A549 (cell line): Measurements from ENCODE around the gene SNX3. TPM values are rescaled to one million over a fixed set of nuclear protein-coding genes. Genes with fewer than 3 reads are reported as not detected.
A peak's percentile ranks its signal among the peaks of the same experiment; 100 is the strongest.
"Not testable (repeated sequence)": the region's sequence is repeated elsewhere in the genome, so short reads cannot be mapped to it uniquely, and the experiment has no call there.

Experiments
- ATAC-seq, 2 experiments: fragments of 200-7000 bp in 1 of 2; fragments of >200 bp in 1 of 2; cut with Nextera tagmentation in 1 of 2; cut with Tn5 transposase in 1 of 2; 3 replicates each; pipeline versions ENCODE4 v1.8.0 to v1.9.1; 2018 to 2020; ENCODE audit warnings: mild to moderate bottlenecking in 1 of 2, moderate library complexity in 1 of 2
- CTCF ChIA-PET: fragments of 300-600 bp; sonication (Branson Sonifier 250); formaldehyde crosslinking; extraction: SDS; loops from one replicate; lab custom pipeline; 2021; ENCODE audit warnings: antibody characterized with exemption, inconsistent platforms; lab: Yijun Ruan, JAX
- POLR2A ChIA-PET: fragments of 350-600 bp; formaldehyde crosslinking; extraction: SDS; loops from one replicate; lab custom pipeline; 2021; ENCODE audit warnings: antibody characterized with exemption, inconsistent platforms; lab: Yijun Ruan, JAX
- DNase-seq, 2 experiments: peaks; one replicate each; pipeline versions ENCODE4 v3.0.0 to v3.0.0-alpha.2; 2011 to 2016; ENCODE audit warnings: low read depth in 1 of 2, low spot score in 1 of 2
- FAIRE-seq: peaks from 2 replicates; lab custom pipeline; 2011; peaks lifted over from hg19 to GRCh38; lab: Jason Lieb, UNC
- H3K27ac ChIP-seq, 2 experiments: fragments of >200 bp; sonication (Bioruptor Twin); formaldehyde crosslinking; 3 replicates each; pipeline ENCODE4 v1.5.1; 2016 to 2017
- H3K4me1 ChIP-seq: fragments of >200 bp; sonication (Bioruptor Twin); formaldehyde crosslinking; 3 replicates; pipeline ENCODE4 v1.6.1; 2016
- H3K4me2 ChIP-seq: fragments of >200 bp; sonication (Bioruptor Twin); formaldehyde crosslinking; 3 replicates; pipeline ENCODE4 v1.6.1; 2016
- H3K4me3 ChIP-seq: fragments of >200 bp; sonication (Bioruptor Twin); formaldehyde crosslinking; 3 replicates; pipeline ENCODE4 v1.5.1; 2016
- H3K9me3 ChIP-seq: fragments of >200 bp; sonication (Bioruptor Twin); formaldehyde crosslinking; 3 replicates; pipeline ENCODE4 v1.6.1; 2016
- BCL3 ChIP-seq: fragments of >200 bp; sonication (Bioruptor Twin); formaldehyde crosslinking; IDR thresholded peaks from 3 replicates; pipeline ENCODE4 v1.6.1; 2016
- CEBPB ChIP-seq, 2 experiments: fragments of >200 bp in 1 of 2; sonication (Bioruptor Twin) in 1 of 2; formaldehyde crosslinking in 1 of 2; IDR thresholded peaks; 2 replicates each; pipeline ENCODE4 v1.6.1; 2012 to 2016
- CHD4 ChIP-seq: fragments of 200-600 bp; sonication (generic); IDR thresholded peaks from 2 replicates; pipeline ENCODE4 v1.6.1; 2016; ENCODE audit warnings: antibody characterized with exemption, mild to moderate bottlenecking, borderline replicate concordance
- EHF ChIP-seq: fragments of 250-450 bp; sonication (Bioruptor Pico); IDR thresholded peaks from 2 replicates; pipeline ENCODE4 v1.5.0; 2020; ENCODE audit warnings: mild to moderate bottlenecking
- ESRRA ChIP-seq: fragments of 150-350 bp; IDR thresholded peaks from 2 replicates; pipeline ENCODE4 v1.6.1; 2014; ENCODE audit warnings: mild to moderate bottlenecking, low read length, borderline replicate concordance
- FOSB ChIP-seq: fragments of 250-450 bp; sonication (Bioruptor Pico); IDR thresholded peaks from 2 replicates; pipeline ENCODE4 v1.5.0; 2020; ENCODE audit warnings: mild to moderate bottlenecking, moderate library complexity
- FOXS1 ChIP-seq: fragments of 250-450 bp; sonication (Bioruptor Pico); IDR thresholded peaks from 2 replicates; pipeline ENCODE4 v1.5.0; 2020; ENCODE audit warnings: mild to moderate bottlenecking, moderate library complexity
- GATA3 ChIP-seq: IDR thresholded peaks from 2 replicates; pipeline ENCODE4 v1.6.1; 2012; ENCODE audit warnings: borderline replicate concordance
- JUN ChIP-seq, 2 experiments: fragments of >200 bp; sonication (Bioruptor Twin); formaldehyde crosslinking; IDR thresholded peaks; 2 replicates in 1 of 2; 3 replicates in 1 of 2; pipeline ENCODE4 v1.6.1; 2016 to 2017
- JUNB ChIP-seq: fragments of >200 bp; sonication (Bioruptor Twin); formaldehyde crosslinking; IDR thresholded peaks from 2 replicates; pipeline ENCODE4 v1.6.1; 2016
- KDM1A ChIP-seq: fragments of 200-600 bp; sonication (generic); IDR thresholded peaks from 2 replicates; pipeline ENCODE4 v1.6.1; 2016; ENCODE audit warnings: low read depth, mild to moderate bottlenecking
- KDM5A ChIP-seq: fragments of 200-600 bp; sonication (generic); IDR thresholded peaks from 2 replicates; pipeline ENCODE4 v1.6.1; 2016; ENCODE audit warnings: antibody characterized with exemption, mild to moderate bottlenecking
- MAFK ChIP-seq: fragments of 450-650 bp; IDR thresholded peaks from 2 replicates; pipeline ENCODE4 v1.6.1; 2014; ENCODE audit not compliant: partially characterized antibody
- MAX ChIP-seq: IDR thresholded peaks from 2 replicates; pipeline ENCODE4 v1.6.1; 2012
- MAZ ChIP-seq: fragments of 150-350 bp; IDR thresholded peaks from 2 replicates; pipeline ENCODE4 v1.6.1; 2014; ENCODE audit warnings: antibody characterized with exemption, low read depth, low read length, borderline replicate concordance
- NR3C1 ChIP-seq: fragments of >200 bp; sonication (Bioruptor Twin); formaldehyde crosslinking; IDR thresholded peaks from 3 replicates; pipeline ENCODE4 v1.6.1; 2017
- PBX3 ChIP-seq: IDR thresholded peaks from 2 replicates; pipeline ENCODE4 v1.6.1; 2012
- PHF8 ChIP-seq: fragments of 200-600 bp; sonication (generic); IDR thresholded peaks from 2 replicates; pipeline ENCODE4 v1.6.1; 2016; ENCODE audit warnings: low read depth, mild to moderate bottlenecking, antibody characterized with exemption, moderate library complexity, borderline replicate concordance
- POLR2A ChIP-seq: IDR thresholded peaks from 2 replicates; pipeline ENCODE4 v1.6.1; 2012; ENCODE audit warnings: mild to moderate bottlenecking, low read length
- RAD21 ChIP-seq, 2 experiments: fragments of >200 bp in 1 of 2; sonication (Bioruptor Twin) in 1 of 2; formaldehyde crosslinking in 1 of 2; IDR thresholded peaks in 1 of 2; conservative IDR thresholded peaks in 1 of 2; 2 replicates in 1 of 2; 3 replicates in 1 of 2; pipeline ENCODE4 v1.6.1; 2012 to 2018; ENCODE audit warnings: inconsistent platforms in 1 of 2
- RARB ChIP-seq: fragments of 250-450 bp; sonication (Bioruptor Pico); IDR thresholded peaks from 2 replicates; pipeline ENCODE4 v1.8.0; 2021; ENCODE audit warnings: mild to moderate bottlenecking, moderate library complexity
- REST ChIP-seq: fragments of 200-600 bp; sonication (generic); IDR thresholded peaks from 2 replicates; pipeline ENCODE4 v1.6.1; 2016; ENCODE audit warnings: antibody characterized with exemption, mild to moderate bottlenecking, moderate library complexity
- SMC3 ChIP-seq: fragments of >200 bp; sonication (Bioruptor Twin); formaldehyde crosslinking; IDR thresholded peaks from 3 replicates; pipeline ENCODE4 v1.6.1; 2018; ENCODE audit warnings: inconsistent platforms
- TP53 ChIP-seq: fragments of 250-450 bp; sonication (Bioruptor Pico); IDR thresholded peaks from 2 replicates; pipeline ENCODE4 v1.5.0; 2021; ENCODE audit warnings: mild to moderate bottlenecking, moderate library complexity
- WGBS: methylation state at CpG from one replicate; pipeline ENCODE4 v1.1.6; 2017; ENCODE audit errors: missing lambda C conversion rate; 5-methylcytosine and 5-hydroxymethylcytosine counted together
- polyA minus RNA-seq: library from RNA; depleted of rRNA, polyadenylated mRNA; stranded (reverse); fragments of >200 nt; gene quantifications from 2 replicates; pipeline ENCODE4 v1.2.3, GENCODE V29; 2011; rRNA and poly(A)+ RNA removed
- polyA plus RNA-seq, 4 experiments: library from polyadenylated mRNA; depleted of rRNA in 3 of 4; stranded (reverse); fragments of >200 nt; fragmentation: RNase III in 1 of 4; extraction: RNeasy Plus Mini Kit Qiagen cat#74134 plus additional on column Dnase treatment in 1 of 4; gene quantifications; 2 replicates in 3 of 4; 3 replicates in 1 of 4; pipeline ENCODE4 v1.2.3, GENCODE V29; 2011 to 2017
- TF ChIP-seq, protein P1 (sequence below): fragments of 150-350 bp; IDR thresholded peaks from 2 replicates; pipeline ENCODE4 v1.6.1; 2014; ENCODE audit warnings: low read depth, mild to moderate bottlenecking, low read length

SNX3 gene
- polyA plus RNA-seq (2011; rRNA removed) (214 and 216 TPM in 2 replicates), polyA plus RNA-seq (2017; fragmentation: RNase III; extraction: RNeasy Plus Mini Kit Qiagen cat#74134 plus additional on column Dnase treatment) (102 to 111 TPM (median 106 TPM) in 3 replicates), polyA minus RNA-seq (27.4 and 30.0 TPM in 2 replicates)
- polyA plus RNA-seq (2012; cell fraction: cytosol; rRNA removed), result 64.7 and 65.6 TPM in 2 replicates
- 16.6 and 28.6 TPM in 2 replicates for polyA plus RNA-seq (2012; cell fraction: nucleus; rRNA removed)

DNA sequence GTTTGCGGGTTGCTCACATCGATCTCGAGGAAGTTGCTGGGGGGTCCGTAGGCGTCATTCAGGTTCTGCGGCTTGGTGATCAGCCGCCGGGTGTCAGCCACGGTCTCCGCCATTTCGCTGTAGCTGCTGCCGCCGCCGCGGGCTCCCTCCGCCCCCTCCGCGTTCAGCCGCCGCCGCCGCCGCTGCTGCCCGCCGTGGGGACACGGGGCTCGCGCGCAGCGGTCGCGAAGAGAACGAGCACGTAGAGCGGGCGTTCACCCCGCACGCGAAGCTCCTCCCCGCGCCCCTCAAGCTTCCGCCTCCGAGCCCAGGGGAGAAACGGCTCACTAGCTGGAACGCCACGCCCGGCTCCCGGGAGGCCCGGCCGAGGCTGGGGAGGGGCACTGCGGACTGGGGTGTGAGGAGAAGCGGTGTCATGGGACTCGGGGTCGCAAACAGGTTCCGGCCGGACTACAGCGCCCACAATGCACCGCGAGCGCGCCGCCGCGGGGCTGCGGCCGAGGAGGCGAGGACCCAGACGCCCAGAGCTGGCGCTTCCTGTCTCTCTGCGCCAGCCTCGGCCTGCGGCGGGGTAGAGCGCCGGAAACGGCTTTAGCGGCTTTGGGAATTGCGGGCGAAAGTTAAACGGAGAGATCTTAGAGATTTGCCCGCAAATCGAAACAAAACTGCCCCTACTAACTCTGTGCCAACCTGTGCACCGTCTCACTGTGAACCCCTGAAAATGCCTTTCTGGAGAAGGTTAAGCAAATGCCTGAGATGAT lies at the start of gene SNX3:
Gene SNX3, minus strand, starts transcription at position 232 of the 761 bp plus-strand sequence. Its CDS starts 119 bp downstream, at position 113.
- Histone ChIP-seq H3K4me2 (peak within 1 kb of the TSS; percentile 86), H3K4me1 (peaks cover 6% of the 10 kb centered on the region; the same call in 1 of the 3 replicates), H3K4me3 (peak within 1 kb of the TSS; percentile 94), H3K27ac (peak within 1 kb of the TSS; percentile 96 to 98), H3K9me3 (no peaks in the 10 kb centered on the region)
- ChIA-PET CTCF (interaction anchor here (0.7 to 1.0 kb wide), 2 partner anchors 230 to 281 kb away, joined by 3 read pairs; no protein-coding TSS in a partner anchor), POLR2A (interaction anchor here (0.6 to 2.0 kb wide), 2 partner anchors 9 to 34 kb away, joined by 3 to 16 read pairs; partner anchors contain the start of gene AFG1L)
- 0 out of 2 replicates have a peak, but pooled peaks have one; percentile 57 for TF ChIP-seq MAZ
- TF ChIP-seq NR3C1, result no peak
- peak; percentile 33 for TF ChIP-seq PHF8
- no peak for TF ChIP-seq RARB (CRISPR knock-in tag)
- peak; percentile 34 to 82; a peak in 2 of 5 replicates for TF ChIP-seq JUN (IDR thresholded peaks at IDR 0.05)
- TF ChIP-seq KDM1A, result no peak
- 0 out of 5 replicates have a peak, but pooled peaks of 1 of the 2 experiments have one; percentile 9 for TF ChIP-seq RAD21 (conservative IDR thresholded peaks at IDR 0.05 in 1 of 2, IDR thresholded peaks at IDR 0.05 in 1 of 2)
- TF ChIP-seq, protein P1, sequence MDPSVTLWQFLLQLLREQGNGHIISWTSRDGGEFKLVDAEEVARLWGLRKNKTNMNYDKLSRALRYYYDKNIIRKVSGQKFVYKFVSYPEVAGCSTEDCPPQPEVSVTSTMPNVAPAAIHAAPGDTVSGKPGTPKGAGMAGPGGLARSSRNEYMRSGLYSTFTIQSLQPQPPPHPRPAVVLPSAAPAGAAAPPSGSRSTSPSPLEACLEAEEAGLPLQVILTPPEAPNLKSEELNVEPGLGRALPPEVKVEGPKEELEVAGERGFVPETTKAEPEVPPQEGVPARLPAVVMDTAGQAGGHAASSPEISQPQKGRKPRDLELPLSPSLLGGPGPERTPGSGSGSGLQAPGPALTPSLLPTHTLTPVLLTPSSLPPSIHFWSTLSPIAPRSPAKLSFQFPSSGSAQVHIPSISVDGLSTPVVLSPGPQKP, result no peak
- peak; percentile 83; the same call in 1 of the 3 replicates for TF ChIP-seq BCL3
- no peak for TF ChIP-seq JUNB
- TF ChIP-seq POLR2A, result peak; percentile 58
- TF ChIP-seq MAX, result peak; percentile 31; the same call in 1 of the 2 replicates
- peak; percentile 97 to 98 for ATAC-seq
- no peak for FAIRE-seq
- DNase-seq, result peak; percentile 86 to 95
- WGBS, result under 1% methylated on average over 9 of the region's 83 CpGs

- TF ChIP-seq TP53 (CRISPR knock-in tag), result no peak
- no peak for TF ChIP-seq KDM5A
- no peak for TF ChIP-seq RARB (CRISPR knock-in tag)
- TF ChIP-seq CEBPB (IDR thresholded peaks at IDR 0.05), result no peak
- TF ChIP-seq REST, result no peak
- TF ChIP-seq CHD4, result no peak
- TF ChIP-seq FOXS1, result no peak
- no peak for TF ChIP-seq EHF (CRISPR knock-in tag)
- TF ChIP-seq FOSB (CRISPR knock-in tag), result no peak
- no peak for TF ChIP-seq RAD21 (conservative IDR thresholded peaks at IDR 0.05 in 1 of 2, IDR thresholded peaks at IDR 0.05 in 1 of 2)
- TF ChIP-seq ESRRA, result no peak
- no peak for TF ChIP-seq PBX3
- no peak for TF ChIP-seq SMC3
- no peak for TF ChIP-seq GATA3
- no peak for TF ChIP-seq KDM1A
- no peak for TF ChIP-seq MAFK
- TF ChIP-seq PHF8, result no peak
- no peak for DNase-seq
- CTCF ChIA-PET, result no interaction called here
- Histone ChIP-seq H3K4me1 (0 out of 3 replicates have a peak, but pooled peaks cover 3% of the 10 kb centered on the region), H3K9me3 (no peaks in the 10 kb centered on the region), H3K4me3 (no peak overlapping the region), H3K27ac (no peak overlapping the region), H3K4me2 (no peak overlapping the region)
- no peak for FAIRE-seq
- POLR2A ChIA-PET, result no interaction called here
- 91% methylated on average over 5 of the region's 5 CpGs for WGBS
- ATAC-seq, result no peak
These were observed 49.0 kb upstream of the SNX3 start for GRCh38 chr6:108309844-108310243.

GRCh38 chr6:108308641-108309040 lies 47.8 kb upstream of the SNX3 start:
- H3K27ac ChIP-seq, FAIRE-seq, H3K9me3 ChIP-seq, H3K4me1 ChIP-seq, ATAC-seq, DNase-seq, H3K4me2 ChIP-seq, H3K4me3 ChIP-seq, POLR2A ChIA-PET: not testable (repeated sequence)
- CTCF ChIA-PET, result interaction anchor here (1.2 kb wide), 1 partner anchor 13 kb away, joined by 3 read pairs; the partner anchor contains the start of gene AFG1L
- WGBS, result 94% methylated on average over 3 of the region's 4 CpGs
